K562 (cell line): Measurements from ENCODE around the gene CRACDL. TPM values are rescaled to one million over a fixed set of nuclear protein-coding genes. Genes with fewer than 3 reads are reported as not detected.

Experiments
- ATAC-seq: fragments of 200-7000 bp; cut with Tn5 transposase; 3 replicates; pipeline ENCODE4 v1.9.1; 2020; ENCODE audit warnings: moderate library complexity
- BruUV-seq: library from RNA; stranded (reverse); fragments of 400-500 nt; replicated peaks from 2 replicates; lab custom pipeline; 2021; lab: Mats Ljungman, UMichigan
- CTCF ChIA-PET: fragments of 300-600 bp; formaldehyde crosslinking; extraction: SDS; loops from one replicate; lab custom pipeline; 2021; ENCODE audit warnings: low intra/inter-chr PET ratio; lab: Yijun Ruan, JAX
- POLR2A ChIA-PET: fragments of 300-600, 350-650 bp; sonication (Branson Sonifier 250); formaldehyde crosslinking; extraction: SDS; loops from one replicate; lab custom pipeline; 2021; ENCODE audit warnings: antibody characterized with exemption, inconsistent platforms; lab: Yijun Ruan, JAX
- DNase-seq, 4 experiments: peaks; one replicate each; pipeline versions ENCODE4 v3.0.0 to v3.0.0-alpha.2; 2011 to 2018; ENCODE audit warnings: low spot score in 3 of 4, mixed read lengths in 3 of 4; ENCODE audit errors: extremely low read depth in 1 of 4
- FAIRE-seq: peaks from 2 replicates; lab custom pipeline; 2011; peaks lifted over from hg19 to GRCh38; lab: Jason Lieb, UNC
- H2AFZ ChIP-seq: 2 replicates; pipeline ENCODE4 v1.6.0; 2011; ENCODE audit warnings: low read depth, low read length, control low read depth, inconsistent platforms
- H3K27ac ChIP-seq: fragments of 200-600 bp; 3 replicates; pipeline ENCODE4 v1.8.0; 2011; ENCODE audit warnings: low read depth, mild to moderate bottlenecking, control low read depth, inconsistent platforms, low read length, moderate library complexity, mixed read lengths; ENCODE audit errors: extremely low read depth
- H3K27me3 ChIP-seq, 2 experiments: fragments of 300-600 bp in 1 of 2; 2 replicates in 1 of 2; 3 replicates in 1 of 2; pipeline versions ENCODE4 v1.6.0 to v1.8.0; 2011; ENCODE audit warnings: inconsistent platforms in 2 of 2, low read length in 2 of 2, mild to moderate bottlenecking in 1 of 2, mixed read lengths in 1 of 2, moderate library complexity in 1 of 2; ENCODE audit not compliant: control insufficient read depth in 2 of 2, insufficient read depth in 2 of 2
- H3K36me3 ChIP-seq: fragments of 300-600 bp; 3 replicates; pipeline ENCODE4 v1.8.0; 2011; ENCODE audit warnings: mild to moderate bottlenecking, low read length, inconsistent platforms; ENCODE audit not compliant: control insufficient read depth, insufficient read depth
- H3K4me1 ChIP-seq, 2 experiments: fragments of 200-600 bp in 1 of 2; replicated peaks in 1 of 2; 2 replicates in 1 of 2; 3 replicates in 1 of 2; pipeline versions ENCODE4 v1.5.1 to v1.8.0; 2011; ENCODE audit warnings: inconsistent platforms in 2 of 2, low read length in 2 of 2, mild to moderate bottlenecking in 1 of 2, mixed read lengths in 1 of 2, moderate library complexity in 1 of 2; ENCODE audit not compliant: control insufficient read depth in 2 of 2, insufficient read depth in 2 of 2
- H3K4me2 ChIP-seq: 2 replicates; pipeline ENCODE4 v1.6.1; 2011; ENCODE audit warnings: low read length, control low read depth, inconsistent platforms, mixed read lengths; ENCODE audit not compliant: insufficient read depth
- H3K4me3 ChIP-seq: fragments of 200-600 bp; sonication (generic), shearing (Covaris generic); 2 replicates; pipeline ENCODE4 v1.5.1; 2016; ENCODE audit warnings: control low read depth, inconsistent platforms
- H3K79me2 ChIP-seq: fragments of 200-600 bp; 3 replicates; pipeline ENCODE4 v1.8.0; 2011; ENCODE audit warnings: low read length, inconsistent platforms; ENCODE audit not compliant: control insufficient read depth, insufficient read depth
- H3K9ac ChIP-seq, 2 experiments: 2 replicates each; pipeline versions ENCODE4 v1.6.0 to v1.6.1; 2011; ENCODE audit warnings: low read depth in 2 of 2, low read length in 2 of 2, control low read depth in 1 of 2, inconsistent platforms in 1 of 2, mild to moderate bottlenecking in 1 of 2, mixed read lengths in 1 of 2; ENCODE audit not compliant: insufficient read depth in 1 of 2
- H3K9me1 ChIP-seq: one replicate; pipeline ENCODE4 v1.6.0; 2011; ENCODE audit warnings: inconsistent platforms, mild to moderate bottlenecking, low read length, moderate library complexity; ENCODE audit not compliant: control insufficient read depth, insufficient read depth
- H3K9me3 ChIP-seq: replicated peaks from 2 replicates; pipeline ENCODE4 v1.5.1; 2011; ENCODE audit warnings: low read depth, low read length, inconsistent platforms; ENCODE audit not compliant: control insufficient read depth, insufficient read depth
- H4K20me1 ChIP-seq: replicated peaks from 2 replicates; pipeline ENCODE4 v1.6.1; 2011; ENCODE audit warnings: low read length, inconsistent platforms, mixed read lengths; ENCODE audit not compliant: control insufficient read depth, insufficient read depth
- HSF4 ChIP-seq: fragments of 250-450 bp; sonication (Bioruptor Pico); IDR thresholded peaks from 2 replicates; pipeline ENCODE4 v2.1.2; 2022; ENCODE audit warnings: mild to moderate bottlenecking, moderate library complexity, borderline replicate concordance
- MECOM ChIP-seq: fragments of 250-450 bp; sonication (Bioruptor Pico); IDR thresholded peaks from 2 replicates; pipeline ENCODE4 v1.8.0; 2022; ENCODE audit warnings: inconsistent platforms
- ZNF121 ChIP-seq: sonication (generic); formaldehyde crosslinking; conservative IDR thresholded peaks from 2 replicates; pipeline ENCODE4 v1.8.0; 2022; ENCODE audit warnings: missing genetic modification reagents
- whole genome bisulfite sequencing: fragments of 100-300 bp; shearing (Covaris generic); methylation state at CpG from one replicate; pipeline ENCODE4 v1.1.6; 2016; ENCODE audit warnings: low coverage, mixed read lengths; ENCODE audit not compliant: insufficient coverage; ENCODE audit errors: missing lambda C conversion rate; 5-methylcytosine and 5-hydroxymethylcytosine counted together
- in situ Hi-C: fragments of 300-500 bp; cut with MboI; formaldehyde crosslinking; loops from 4 replicates; pipeline ENCODE4 v1.15.0; 2018; ENCODE audit warnings: inconsistent platforms, mixed read lengths
- intact Hi-C: fragments of 100-400 bp; cut with micrococcal nuclease; formaldehyde crosslinking; loops from 2 replicates; pipeline ENCODE4 v1.14.2; 2022
- polyA plus RNA-seq, 8 experiments: library from polyadenylated mRNA; depleted of rRNA in 4 of 8; stranded (reverse) in 5 of 8; unstranded in 3 of 8; fragments of >200 nt; fragmentation: Nextera tagmentation in 2 of 8; fragmentation: Illumina TruSeq in 1 of 8; extraction: Ambion mirVana in 2 of 8; extraction: Trizol in 1 of 8; gene quantifications; 2 replicates each; pipeline versions ENCODE4 v1.2.1 to v1.2.3, GENCODE V29; 2011 to 2014; ENCODE audit warnings: inconsistent platforms in 1 of 8, missing spikeins in 1 of 8
- total RNA-seq, 7 experiments: library from RNA; depleted of rRNA in 6 of 7; stranded (reverse); fragments of >200 nt in 6 of 7; fragmentation: Illumina TruSeq in 2 of 7; extraction: Trizol in 2 of 7; gene quantifications; 2 replicates each; pipeline versions ENCODE4 v1.2.1 to v1.2.3, GENCODE V29; 2011 to 2021; ENCODE audit warnings: low replicate concordance in 1 of 7

CRACDL gene
- total and polyA plus RNA-seq, 9 of the 15 experiments (the other 6 are each of a cell fraction or from before 2014, with no cell fraction given) = not detected

DNA sequence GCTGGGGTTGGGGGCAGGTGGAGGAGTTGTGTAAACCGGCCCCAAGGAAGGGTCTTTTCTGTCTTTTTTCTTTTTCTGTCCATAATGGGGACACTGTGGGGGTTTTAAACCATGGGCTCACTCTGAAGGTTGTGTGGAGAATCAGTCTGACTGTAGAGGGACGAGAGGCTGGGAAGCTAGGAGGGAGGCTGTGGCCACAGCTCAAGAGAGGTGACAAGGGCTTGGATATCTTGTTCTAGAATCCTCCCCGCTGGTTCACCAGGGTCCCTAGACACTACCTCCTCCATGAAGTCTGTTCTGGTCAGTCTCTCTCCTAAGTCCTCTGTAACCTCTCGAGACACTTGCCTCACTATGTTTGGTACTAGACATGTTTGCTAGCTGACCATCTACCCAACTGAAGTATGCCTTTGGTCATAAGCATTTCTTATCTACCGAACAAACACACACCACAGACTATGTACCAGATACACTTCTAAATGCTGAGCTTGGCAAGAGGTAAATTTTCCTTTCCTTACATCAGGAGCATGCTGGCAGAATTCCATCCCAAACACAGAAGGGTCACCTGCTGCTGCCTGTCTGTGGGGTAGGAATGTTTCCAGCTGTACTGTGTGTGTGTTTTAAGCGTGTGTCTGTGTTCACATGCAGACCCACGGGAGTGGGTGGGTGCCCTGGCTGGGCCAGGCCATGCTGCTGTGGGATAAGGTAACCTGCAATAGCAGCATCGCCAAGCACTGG lies 135.5 kb downstream of the CRACDL start:
- Histone ChIP-seq H3K9me3 (no peaks in the 10 kb centered on the region), H3K4me3 (no peak overlapping the region), H2AFZ (no peak overlapping the region), H3K9me1 (no peaks in the 10 kb centered on the region), H4K20me1 (0 out of 2 replicates have a peak, but pooled peaks cover 3% of the 10 kb centered on the region), H3K27me3 (peaks cover 12 to 60% of the 10 kb centered on the region in 2 experiments; a peak in 4 of 5 replicates), H3K4me2 (no peak overlapping the region), H3K4me1 (peaks cover 0 to 4% of the 10 kb centered on the region in 2 experiments; a peak in 2 of 5 replicates), H3K27ac (no peak overlapping the region), H3K36me3 (no peaks in the 10 kb centered on the region), H3K79me2 (no peaks in the 10 kb centered on the region), H3K9ac (no peak overlapping the region)
- in situ Hi-C loops = no loop called here
- 0% methylated on average over 8 of the region's 8 CpGs for WGBS
- FAIRE-seq = no peak
- no TSS peak for BruUV-seq
- ChIA-PET POLR2A (interaction anchor here (0.6 to 0.7 kb wide), 2 partner anchors 9 to 11 kb away, joined by 3 read pairs; no protein-coding TSS in a partner anchor), CTCF (no interaction called here)
- TF ChIP-seq ZNF121 (CRISPR knock-in tag) = no peak
- TF ChIP-seq MECOM (CRISPR knock-in tag) = no peak
- TF ChIP-seq HSF4 = no peak
- intact Hi-C loops = no loop called here
- DNase-seq = no peak
- no peak for ATAC-seq
